GM13976 (cell line): ENCODE data around the gene ADPRHL1.

Experiments used
- DNase-seq: peaks from one replicate; pipeline ENCODE4 v3.0.0; 2012; ENCODE audit warnings: low spot score
- CTCF ChIP-seq: IDR thresholded peaks from 2 replicates; pipeline ENCODE4 v1.5.1; 2012; ENCODE audit warnings: borderline replicate concordance, mild to moderate bottlenecking; ENCODE audit not compliant: insufficient read depth; ENCODE audit errors: extremely low read depth, missing control alignments, control extremely low read depth
- in situ Hi-C: fragments of 300-500 bp; cut with MboI; formaldehyde crosslinking; loops from one replicate; pipeline ENCODE4 v1.12.0; 2022; ENCODE audit warnings: low sequenced_read_pairs, mixed read lengths, inconsistent platforms; ENCODE audit not compliant: unreplicated experiment

The ADPRHL1 gene

GRCh38 chr13:113429608-113429985 lies 23.7 kb downstream of the ADPRHL1 start:
- in situ Hi-C loops = no loop called here

GRCh38 chr13:113428871-113429607 lies 24.2 kb downstream of the ADPRHL1 start:
- no peak for TF ChIP-seq CTCF
- in situ Hi-C loops = no loop called here
- DNase-seq = no peak

More at GRCh38 chr13:113429608-113429985, 23.7 kb downstream of the ADPRHL1 start:
- no peak for DNase-seq
- TF ChIP-seq CTCF = no peak

- in situ Hi-C loops = no loop called here
These were observed 24.8 kb downstream of the ADPRHL1 start for GRCh38 chr13:113428469-113428865.

GRCh38 chr13:113427562-113428468 lies 25.5 kb downstream of the ADPRHL1 start:
- in situ Hi-C loops = no loop called here
- no peak for DNase-seq
- no peak for TF ChIP-seq CTCF

More at GRCh38 chr13:113428469-113428865, 24.8 kb downstream of the ADPRHL1 start:
- DNase-seq = no peak
- no peak for TF ChIP-seq CTCF

GRCh38 chr13:113426591-113426986 lies 26.7 kb downstream of the ADPRHL1 start:
- DNase-seq = no peak
- in situ Hi-C loops = no loop called here
- TF ChIP-seq CTCF = no peak

GRCh38 chr13:113425941-113426590 lies 27.2 kb downstream of the ADPRHL1 start:
- TF ChIP-seq CTCF = no peak
- DNase-seq = no peak
- in situ Hi-C loops = no loop called here
